DOHH2 (cell line): ENCODE data around the gene TTC22.
A peak's percentile ranks its signal among the peaks of the same experiment; 100 is the strongest.

ENCODE experiments used
- H3F3A ChIP-seq: fragments of 200-600 bp; sonication (generic), shearing (Covaris generic); 2 replicates; pipeline ENCODE4 v1.6.0; 2016; ENCODE audit warnings: antibody characterized with exemption, mild to moderate bottlenecking; ENCODE audit not compliant: control insufficient read depth, insufficient read depth
- H3K27ac ChIP-seq: fragments of 200-600 bp; sonication (generic); 2 replicates; pipeline ENCODE4 v1.5.1; 2014; ENCODE audit warnings: low read depth, mild to moderate bottlenecking, low read length, moderate library complexity
- H3K27me3 ChIP-seq: fragments of 200-600 bp; sonication (generic); 2 replicates; pipeline ENCODE4 v1.6.1; 2014; ENCODE audit warnings: mild to moderate bottlenecking, low read length, mixed read lengths; ENCODE audit not compliant: control insufficient read depth
- H3K36me3 ChIP-seq: fragments of 200-600 bp; sonication (generic); 2 replicates; pipeline ENCODE4 v1.6.1; 2014; ENCODE audit warnings: mild to moderate bottlenecking, low read length, moderate library complexity, mixed read lengths; ENCODE audit not compliant: control insufficient read depth
- H3K4me1 ChIP-seq: fragments of 200-600 bp; sonication (generic); 2 replicates; pipeline ENCODE4 v1.6.1; 2014; ENCODE audit warnings: mild to moderate bottlenecking, low read length, mixed read lengths; ENCODE audit not compliant: control insufficient read depth
- H3K4me2 ChIP-seq: fragments of 200-600 bp; sonication (generic); 2 replicates; pipeline ENCODE4 v1.6.0; 2014; ENCODE audit warnings: mild to moderate bottlenecking, low read length, moderate library complexity
- H3K4me3 ChIP-seq: fragments of 200-600 bp; sonication (generic); 2 replicates; pipeline ENCODE4 v1.5.1; 2014; ENCODE audit warnings: mild to moderate bottlenecking, low read length, mixed read lengths
- H3K79me2 ChIP-seq: fragments of 200-600 bp; sonication (generic); 2 replicates; pipeline ENCODE4 v1.6.1; 2014; ENCODE audit warnings: mild to moderate bottlenecking, low read length, mixed read lengths; ENCODE audit not compliant: control insufficient read depth
- H3K9me2 ChIP-seq: fragments of 200-600 bp; sonication (generic); replicated peaks from 2 replicates; pipeline ENCODE4 v1.6.1; 2014; ENCODE audit warnings: mild to moderate bottlenecking, low read length, mixed read lengths; ENCODE audit not compliant: control insufficient read depth
- H3K9me3 ChIP-seq: fragments of 200-600 bp; sonication (generic); 2 replicates; pipeline ENCODE4 v1.6.1; 2014; ENCODE audit warnings: antibody characterized with exemption, low read length, mixed read lengths; ENCODE audit not compliant: control insufficient read depth, insufficient read depth
- H4K20me1 ChIP-seq: fragments of 200-600 bp; sonication (generic); 2 replicates; pipeline ENCODE4 v1.6.0; 2014; ENCODE audit warnings: low read depth, mild to moderate bottlenecking, antibody characterized with exemption, low read length, moderate library complexity; ENCODE audit not compliant: control insufficient read depth, insufficient read depth
- CTCF ChIP-seq: fragments of 200-600 bp; sonication (generic); IDR thresholded peaks from one replicate; pipeline ENCODE4 v1.5.1; 2014; ENCODE audit warnings: antibody characterized with exemption, mild to moderate bottlenecking, low read depth, low read length; ENCODE audit not compliant: poor library complexity, severe bottlenecking
- EZH2phosphoT487 ChIP-seq: fragments of 200-600 bp; sonication (generic); IDR thresholded peaks from 2 replicates; pipeline ENCODE4 v1.6.1; 2017; ENCODE audit warnings: borderline replicate concordance, mild to moderate bottlenecking, antibody characterized with exemption, low read length, moderate library complexity, mixed read lengths

The TTC22 gene

GRCh38 chr1:54767526-54767925 lies 33.6 kb downstream of the TTC22 start:
- Histone ChIP-seq H3K4me2 (no peak overlapping the region), H3K27me3 (no peaks in the 10 kb centered on the region), H3K4me3 (no peak overlapping the region), H3K9me2 (no peaks in the 10 kb centered on the region), H3K36me3 (no peaks in the 10 kb centered on the region; the same call in 1 of the 2 replicates), H4K20me1 (no peaks in the 10 kb centered on the region), H3K27ac (no peak overlapping the region), H3K4me1 (peaks cover 25% of the 10 kb centered on the region), H3K79me2 (peaks cover 18% of the 10 kb centered on the region), H3K9me3 (no peaks in the 10 kb centered on the region), H3F3A (no peaks in the 10 kb centered on the region)
- TF ChIP-seq EZH2phosphoT487 = no peak
- TF ChIP-seq CTCF = no peak

GRCh38 chr1:54766726-54767125 lies 34.4 kb downstream of the TTC22 start:
- Histone ChIP-seq H3K4me1 (peaks cover 25% of the 10 kb centered on the region), H3K9me2 (no peaks in the 10 kb centered on the region)
- no peak for TF ChIP-seq EZH2phosphoT487
- no peak for TF ChIP-seq CTCF

GRCh38 chr1:54764922-54765561 lies 36.1 kb downstream of the TTC22 start:
- peak overlapping the region; percentile 75 for H3K4me3 ChIP-seq
- peak overlapping the region; percentile 84 for H3K4me2 ChIP-seq
- TF ChIP-seq CTCF (no peak), EZH2phosphoT487 (no peak)
- H3K27me3 ChIP-seq = no peaks in the 10 kb centered on the region
- no peaks in the 10 kb centered on the region; the same call in 1 of the 2 replicates for H3K36me3 ChIP-seq
- no peak overlapping the region for H3K27ac ChIP-seq
- no peaks in the 10 kb centered on the region for H3K9me2 ChIP-seq
- H4K20me1 ChIP-seq = no peaks in the 10 kb centered on the region
- H3K79me2 ChIP-seq = peaks cover 22% of the 10 kb centered on the region
- no peaks in the 10 kb centered on the region for H3F3A ChIP-seq
- H3K9me3 ChIP-seq = no peaks in the 10 kb centered on the region
- peaks cover 25% of the 10 kb centered on the region for H3K4me1 ChIP-seq

More at GRCh38 chr1:54766726-54767125, 34.4 kb downstream of the TTC22 start:
- no peak overlapping the region for H3K27ac ChIP-seq
- H4K20me1 ChIP-seq = no peaks in the 10 kb centered on the region
- no peaks in the 10 kb centered on the region for H3K27me3 ChIP-seq
- H3K79me2 ChIP-seq = peaks cover 22% of the 10 kb centered on the region
- H3F3A ChIP-seq = no peaks in the 10 kb centered on the region
- H3K4me3 ChIP-seq = no peak overlapping the region
- H3K36me3 ChIP-seq = no peaks in the 10 kb centered on the region; the same call in 1 of the 2 replicates
- no peak overlapping the region for H3K4me2 ChIP-seq
- no peaks in the 10 kb centered on the region for H3K9me3 ChIP-seq
